Heart left ventricle (tissue), 13 donors: ENCODE measurements around the gene SAMD13.

Source experiments
- POLR2A ChIP-seq, 2 donors: fragments of 450-650 bp; IDR thresholded peaks; one replicate each; pipeline ENCODE4 v1.6.1; 2017; ENCODE audit warnings: antibody characterized with exemption in 2 of 2, mild to moderate bottlenecking in 2 of 2, moderate library complexity in 2 of 2
- TF ChIP-seq, protein P1 (sequence below), 12 donors: fragments of 200-600 bp; sonication (generic) in 4 of 12; IDR thresholded peaks; one replicate each; pipeline versions ENCODE4 v1.5.0 to v1.8.0; 2018 to 2022; ENCODE audit warnings: antibody characterized with exemption in 12 of 12, mild to moderate bottlenecking in 5 of 12
- donor health status: ischemic (EF 13 %, LVEDD 7.1; RV severe dilation, severe dysfunction).
- donor health status: DM: no; HTN: yes; CAD: no.
- donor health status: DM: no; HTN: no; CAD: no.
- donor health status: ischemic (EF 25% LVEDD 6.9; RV normal size, moderate dysfunction).
- donor health status: ischemic (EF 25% LVEDD 5.7; RV mildly dilated, moderate dysfunction).
- donor health status: ischemic (EF 35%, LVEDD 5.7; RV mildly dilated, moderate dysfunction).
- donor health status: nonischemic (EF 11% LVEDD 7.7; RV severe dilation, severe dysfunction).
- donor health status: DM: yes; HTN: yes; CAD: no.
- donor health status: PGD.
- donor health status: ischemic (EF 29% LVEDD 5.4; RV normal size, mild dysfunction).
- donor health status: nonischemic (EF 23%, LVEDD 6.1; RV moderate dilation, normal function).

GRCh38 chr1:84307398-84307797, 5.9 kb downstream of the SAMD13 start:
- TF ChIP-seq, protein P1, sequence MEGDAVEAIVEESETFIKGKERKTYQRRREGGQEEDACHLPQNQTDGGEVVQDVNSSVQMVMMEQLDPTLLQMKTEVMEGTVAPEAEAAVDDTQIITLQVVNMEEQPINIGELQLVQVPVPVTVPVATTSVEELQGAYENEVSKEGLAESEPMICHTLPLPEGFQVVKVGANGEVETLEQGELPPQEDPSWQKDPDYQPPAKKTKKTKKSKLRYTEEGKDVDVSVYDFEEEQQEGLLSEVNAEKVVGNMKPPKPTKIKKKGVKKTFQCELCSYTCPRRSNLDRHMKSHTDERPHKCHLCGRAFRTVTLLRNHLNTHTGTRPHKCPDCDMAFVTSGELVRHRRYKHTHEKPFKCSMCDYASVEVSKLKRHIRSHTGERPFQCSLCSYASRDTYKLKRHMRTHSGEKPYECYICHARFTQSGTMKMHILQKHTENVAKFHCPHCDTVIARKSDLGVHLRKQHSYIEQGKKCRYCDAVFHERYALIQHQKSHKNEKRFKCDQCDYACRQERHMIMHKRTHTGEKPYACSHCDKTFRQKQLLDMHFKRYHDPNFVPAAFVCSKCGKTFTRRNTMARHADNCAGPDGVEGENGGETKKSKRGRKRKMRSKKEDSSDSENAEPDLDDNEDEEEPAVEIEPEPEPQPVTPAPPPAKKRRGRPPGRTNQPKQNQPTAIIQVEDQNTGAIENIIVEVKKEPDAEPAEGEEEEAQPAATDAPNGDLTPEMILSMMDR (IDR thresholded peaks at IDR 0.05), result no peak
- no peak for TF ChIP-seq POLR2A (IDR thresholded peaks at IDR 0.05)
